Esophagus squamous epithelium (tissue), 5 donors: Measurements from ENCODE around the gene ZNF615. TPM values are rescaled to one million over a fixed set of nuclear protein-coding genes. Genes with fewer than 3 reads are reported as not detected.
A peak's percentile ranks its signal among the peaks of the same experiment; 100 is the strongest.

Source experiments
- DNase-seq: peaks from one replicate; lab custom pipeline; 2025; lab: John Stamatoyannopoulos, UW
- H3K27ac ChIP-seq, 4 donors: fragments of 200-600 bp; sonication (generic); one replicate each; pipeline ENCODE4 v1.5.1; 2016 to 2019; ENCODE audit warnings: mild to moderate bottlenecking in 1 of 4
- H3K27me3 ChIP-seq, 4 donors: fragments of 200-600 bp; sonication (generic); 1 replicate in 3 of 4; 2 replicates in 1 of 4; pipeline versions ENCODE4 v1.5.1 to v1.6.0; 2017 to 2021; ENCODE audit warnings: antibody characterized with exemption in 1 of 4
- H3K36me3 ChIP-seq, 3 donors: fragments of 200-600 bp; sonication (generic); one replicate each; pipeline ENCODE4 v1.5.1; 2016 to 2019
- H3K4me1 ChIP-seq, 3 donors: fragments of 200-600 bp; sonication (generic); one replicate each; pipeline ENCODE4 v1.5.1; 2017 to 2019
- H3K4me3 ChIP-seq, 4 donors: fragments of 200-600 bp; sonication (generic); 1 replicate in 3 of 4; 2 replicates in 1 of 4; pipeline ENCODE4 v1.5.1; 2016 to 2019; ENCODE audit warnings: mild to moderate bottlenecking in 2 of 4, moderate library complexity in 1 of 4
- H3K9me3 ChIP-seq, 3 donors: fragments of 200-600 bp; sonication (generic); one replicate each; pipeline ENCODE4 v1.5.1; 2016 to 2019
- CTCF ChIP-seq, 6 experiments: fragments of 450-650 bp in 4 of 6; fragments of 200-600 bp in 2 of 6; sonication (generic) in 2 of 6; IDR thresholded peaks; one replicate each; pipeline ENCODE4 v1.5.1; 2016 to 2019; ENCODE audit warnings: antibody characterized with exemption in 6 of 6, mild to moderate bottlenecking in 4 of 6, moderate library complexity in 4 of 6
- POLR2A ChIP-seq, 4 donors: fragments of 450-650 bp; IDR thresholded peaks; one replicate each; pipeline ENCODE4 v1.6.1; 2017; ENCODE audit warnings: antibody characterized with exemption in 4 of 4, mild to moderate bottlenecking in 4 of 4, moderate library complexity in 3 of 4
- WGBS, 2 donors: methylation state at CpG; one replicate each; pipeline ENCODE4 v1.1.5; 2018; 5-methylcytosine and 5-hydroxymethylcytosine counted together
- intact Hi-C: fragments of 100-400 bp; cut with DNase I; formaldehyde crosslinking; loops from one replicate; pipeline ENCODE4 v1.15.0; 2022
- total RNA-seq, 4 donors: library from RNA; depleted of rRNA; stranded (reverse); fragments of >200 nt; gene quantifications; one replicate each; pipeline ENCODE4 v1.1.0, GENCODE V29; 2016
- donor health status: DM: yes; HTN: yes; CAD: no.

The ZNF615 gene
- total RNA-seq, 4 donors from 2014 or later: 2.8 to 13.9 (median 5.9) TPM

GRCh38 chr19:52022193-52022592, 14.2 kb upstream of the ZNF615 start:
- Histone ChIP-seq H3K4me3 (no peak overlapping the region), H3K36me3 (peaks cover 44 to 99% (median 48%) of the 10 kb centered on the region in 3 donors), H3K4me1 (peaks cover 0 to 14% (median 3%) of the 10 kb centered on the region in 3 donors), H3K27ac (no peak overlapping the region), H3K27me3 (no peaks in the 10 kb centered on the region), H3K9me3 (peaks cover 3 to 100% (median 75%) of the 10 kb centered on the region in 3 donors)
- no peak for DNase-seq
- intact Hi-C loops: no loop called here
- 95 to 100% methylated on average over 4 to 14 of the region's 15 CpGs for WGBS, 2 donors
- TF ChIP-seq POLR2A (IDR thresholded peaks at IDR 0.05) (no peak), CTCF (IDR thresholded peaks at IDR 0.05) (no peak)

GRCh38 chr19:52020506-52020905, 12.5 kb upstream of the ZNF615 start:
- no peak overlapping the region for H3K4me3 ChIP-seq
- H3K27ac ChIP-seq: no peak overlapping the region
- WGBS, 2 donors: 93 to 95% methylated on average over 4 of the region's 4 CpGs
- intact Hi-C loops: no loop called here
- DNase-seq: no peak
- no peaks in the 10 kb centered on the region for H3K27me3 ChIP-seq
- peaks cover 53 to 100% (median 57%) of the 10 kb centered on the region in 3 donors for H3K36me3 ChIP-seq
- peaks cover 5 to 100% (median 91%) of the 10 kb centered on the region in 3 donors for H3K9me3 ChIP-seq
- no peaks in the 10 kb centered on the region for H3K4me1 ChIP-seq
- no peak for TF ChIP-seq POLR2A (IDR thresholded peaks at IDR 0.05)
- no peak for TF ChIP-seq CTCF (IDR thresholded peaks at IDR 0.05)

GRCh38 chr19:52010674-52011073, 2.7 kb upstream of the ZNF615 start:
- WGBS, 2 donors: 88 to 100% methylated on average over 1 of the region's 1 CpG
- Histone ChIP-seq H3K36me3 (peaks cover 0 to 17% (median 0%) of the 10 kb centered on the region in 3 donors), H3K27ac (no peak overlapping the region), H3K4me1 (peaks cover 0 to 15% (median 0%) of the 10 kb centered on the region in 3 donors), H3K27me3 (no peaks in the 10 kb centered on the region), H3K4me3 (no peak overlapping the region), H3K9me3 (peaks cover 0 to 42% (median 20%) of the 10 kb centered on the region in 3 donors)
- intact Hi-C loops: no loop called here
- no peak for TF ChIP-seq CTCF (IDR thresholded peaks at IDR 0.05)
- TF ChIP-seq POLR2A (IDR thresholded peaks at IDR 0.05): no peak
- no peak for DNase-seq

GRCh38 chr19:52007451-52007805, 583 bp downstream of the ZNF615 start:
- Histone ChIP-seq H3K27me3 (no peaks in the 10 kb centered on the region), H3K36me3 (peaks cover 0 to 29% (median 0%) of the 10 kb centered on the region in 3 donors), H3K27ac (peak overlapping the region; percentile 81 to 93 (median 86)), H3K4me3 (peak overlapping the region; percentile 57 to 78 (median 70)), H3K4me1 (peaks cover 0 to 15% (median 0%) of the 10 kb centered on the region in 3 donors), H3K9me3 (peaks cover 0 to 43% (median 21%) of the 10 kb centered on the region in 3 donors)
- DNase-seq: no peak
- TF ChIP-seq POLR2A (IDR thresholded peaks at IDR 0.05): no peak
- TF ChIP-seq CTCF (IDR thresholded peaks at IDR 0.05): no peak
- intact Hi-C loops: no loop called here
- WGBS, 2 donors: 6 to 12% methylated on average over 5 to 8 of the region's 9 CpGs

- no peak for DNase-seq
- WGBS, 2 donors: 96 to 100% methylated on average over 2 of the region's 2 CpGs
- peak overlapping the region in 1 of 4 donors; percentile 1 for H3K4me3 ChIP-seq
These were observed 13.9 kb downstream of the ZNF615 start for GRCh38 chr19:51994048-51994644.

More at GRCh38 chr19:51994048-51994644, 13.9 kb downstream of the ZNF615 start:
- no peaks in the 10 kb centered on the region for H3K4me1 ChIP-seq
- intact Hi-C loops: no loop called here
- TF ChIP-seq CTCF (IDR thresholded peaks at IDR 0.05): no peak
- no peak for TF ChIP-seq POLR2A (IDR thresholded peaks at IDR 0.05)
- H3K27ac ChIP-seq: no peak overlapping the region
- no peaks in the 10 kb centered on the region for H3K27me3 ChIP-seq
- H3K9me3 ChIP-seq: peaks cover 21 to 94% (median 89%) of the 10 kb centered on the region in 3 donors
- peaks cover 18 to 69% (median 28%) of the 10 kb centered on the region in 3 donors for H3K36me3 ChIP-seq
